GM19351 (cell line): Measurements from ENCODE around the gene SCML2.
"Not testable (repeated sequence)": the region's sequence is repeated elsewhere in the genome, so short reads cannot be mapped to it uniquely, and the experiment has no call there.

Experiments used
- ATAC-seq: cut with Tn5 transposase; IDR thresholded peaks from one replicate; pipeline ENCODE4 v1.9.1; 2021; ENCODE audit warnings: mild to moderate bottlenecking, moderate library complexity; ENCODE audit not compliant: unreplicated experiment

SCML2 gene

DNA sequence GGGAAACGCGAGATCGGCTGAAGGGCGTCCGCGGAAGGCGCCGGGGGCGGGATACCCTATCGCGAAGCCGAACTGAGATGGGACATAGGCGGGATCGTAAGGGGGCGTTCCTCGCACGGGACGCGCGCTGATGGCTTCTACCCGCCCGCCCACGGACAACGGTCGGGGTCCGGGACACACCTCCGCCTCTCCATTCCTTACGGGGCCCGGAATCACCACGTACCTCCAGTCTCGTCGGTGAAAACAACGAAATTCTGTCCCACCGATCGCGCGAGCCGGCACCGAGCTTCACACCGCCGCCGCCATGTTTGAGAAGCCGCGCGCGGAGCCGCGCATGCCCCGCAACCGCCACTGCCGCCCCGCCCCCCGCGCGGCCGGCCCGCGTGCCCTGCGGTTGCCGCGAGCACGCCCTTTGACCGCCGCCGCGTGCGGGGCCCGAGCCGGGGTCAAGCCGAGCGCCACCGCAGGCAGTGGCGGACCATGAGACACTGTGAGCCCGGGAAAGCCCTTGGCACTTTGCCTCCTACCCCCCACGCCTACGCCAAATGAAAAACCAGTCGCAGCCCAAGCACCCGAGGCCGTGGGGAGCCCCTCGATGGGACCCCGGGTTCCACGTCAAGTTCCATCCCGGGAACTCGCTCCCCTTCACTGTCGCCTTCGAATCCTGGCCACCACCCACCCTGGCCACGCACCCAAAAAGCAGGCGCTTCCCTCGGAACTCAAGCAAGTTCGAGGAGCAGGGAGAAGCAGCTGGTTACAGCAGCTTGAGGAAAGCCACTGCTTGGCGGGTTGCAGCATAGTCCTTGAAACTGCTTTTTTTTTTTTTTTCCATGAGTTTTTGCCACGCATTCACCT is at the start of gene SCML2:
SCML2 (minus strand) TSS at position 320 of the 855 bp plus-strand sequence. CDS start 20,617 bp downstream, outside the sequence.
- no peak for ATAC-seq

DNA sequence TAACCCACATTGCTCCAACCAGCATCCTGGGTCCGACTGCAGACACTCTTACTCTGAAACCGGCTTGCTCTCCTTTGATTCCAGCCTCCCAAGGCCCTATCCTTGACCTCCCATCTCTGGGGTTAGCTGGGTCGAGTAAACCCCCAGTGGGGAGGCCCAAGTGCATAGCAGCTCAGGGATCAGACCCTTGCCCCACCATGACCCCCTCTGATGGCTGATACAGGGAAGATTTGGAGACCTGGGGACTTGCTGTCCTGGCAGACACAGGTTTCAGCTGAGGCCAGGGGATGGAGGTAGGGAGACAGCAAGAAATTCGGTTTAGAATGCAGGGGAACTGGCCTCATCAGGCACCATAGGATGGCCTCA is 47.3 kb upstream of the SCML2 start:
- no peak for ATAC-seq

DNA sequence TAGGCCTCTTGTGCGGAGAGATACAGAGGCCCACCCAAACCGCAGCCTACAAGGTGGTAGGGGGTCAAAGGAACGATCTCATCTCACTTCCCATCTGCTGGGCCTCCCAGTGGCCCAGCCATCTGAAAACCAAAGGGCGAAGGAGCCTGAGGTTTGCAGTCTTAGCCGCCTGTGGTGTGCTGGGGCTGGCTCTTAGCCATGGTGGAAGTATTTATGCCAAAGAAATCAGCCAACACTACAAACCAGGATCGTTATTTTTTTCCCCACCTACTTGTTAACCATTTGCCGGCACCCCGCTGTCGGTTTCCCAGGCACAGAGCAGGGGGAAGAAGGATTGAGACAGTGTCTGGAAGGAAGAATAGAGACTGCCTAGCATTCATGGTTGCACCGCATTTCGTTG is 40.0 kb upstream of the SCML2 start:
- no peak for ATAC-seq

DNA sequence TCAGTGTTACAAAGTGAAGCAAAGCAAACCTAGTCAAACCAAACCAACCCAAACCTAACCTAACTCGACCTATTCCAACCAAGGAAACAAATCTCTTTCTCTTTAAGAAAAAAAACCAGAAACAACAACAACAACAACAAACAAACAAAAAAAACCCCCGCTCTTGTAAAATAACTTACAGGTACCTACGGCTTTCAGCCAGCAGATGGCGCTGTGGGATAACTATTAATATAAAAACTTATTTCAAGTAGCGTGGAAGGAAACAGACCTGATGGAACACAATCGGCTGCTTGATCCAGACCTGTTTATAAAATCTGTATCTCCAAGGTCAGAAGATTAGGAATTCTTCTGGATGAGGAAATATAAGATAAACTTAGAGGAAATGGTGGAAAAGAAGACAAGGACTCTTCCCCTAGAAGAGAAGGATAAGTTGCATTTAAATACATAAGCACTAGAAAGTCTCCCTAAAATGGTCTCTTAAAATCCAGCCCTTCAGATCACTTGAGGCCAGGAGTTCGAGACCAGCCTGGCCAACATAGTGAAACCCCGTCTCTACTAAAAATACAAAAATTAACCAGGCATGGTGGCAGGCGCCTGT is 36.6 kb upstream of the SCML2 start:
- ATAC-seq = peak; percentile 58

DNA sequence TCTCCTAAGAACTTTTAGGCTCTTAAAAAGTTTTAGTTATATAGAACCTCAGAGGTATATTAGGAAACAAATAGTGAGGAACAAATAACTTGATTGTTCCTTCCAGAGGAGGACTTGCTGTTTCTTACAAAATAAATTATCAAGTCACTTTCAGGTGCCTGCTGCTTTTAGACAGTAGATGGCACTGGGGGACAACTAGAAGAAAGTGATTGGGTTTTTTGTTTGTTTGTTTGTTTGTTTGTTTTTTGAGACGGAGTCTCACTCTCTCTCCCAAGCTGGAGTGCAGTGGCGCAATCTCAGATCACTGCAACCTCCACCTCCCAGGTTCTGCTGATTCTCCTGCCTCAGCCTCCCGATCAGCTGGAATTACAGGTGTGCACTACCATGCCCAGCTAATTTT is 35.5 kb upstream of the SCML2 start:
- ATAC-seq = no peak

DNA sequence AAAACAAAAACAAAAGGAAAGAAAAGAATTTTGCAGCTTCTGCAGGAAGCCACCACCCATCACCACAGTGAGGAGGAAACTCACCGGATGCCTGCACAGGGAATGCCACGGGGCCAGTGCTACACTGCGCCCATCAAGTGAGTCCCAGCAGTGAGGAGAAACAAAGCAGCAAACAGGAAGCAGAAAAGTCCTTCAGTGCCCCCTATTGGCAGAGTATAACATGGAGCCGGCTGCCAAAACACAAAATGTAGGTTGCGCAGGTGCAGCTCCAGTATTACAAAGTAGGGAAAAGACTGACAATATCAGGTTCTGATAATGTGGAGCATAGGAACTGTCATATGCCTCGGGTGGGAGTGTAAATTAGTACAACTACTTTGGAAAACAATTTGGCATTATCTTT is 23.3 kb upstream of the SCML2 start:
- peak; percentile 65 for ATAC-seq

DNA sequence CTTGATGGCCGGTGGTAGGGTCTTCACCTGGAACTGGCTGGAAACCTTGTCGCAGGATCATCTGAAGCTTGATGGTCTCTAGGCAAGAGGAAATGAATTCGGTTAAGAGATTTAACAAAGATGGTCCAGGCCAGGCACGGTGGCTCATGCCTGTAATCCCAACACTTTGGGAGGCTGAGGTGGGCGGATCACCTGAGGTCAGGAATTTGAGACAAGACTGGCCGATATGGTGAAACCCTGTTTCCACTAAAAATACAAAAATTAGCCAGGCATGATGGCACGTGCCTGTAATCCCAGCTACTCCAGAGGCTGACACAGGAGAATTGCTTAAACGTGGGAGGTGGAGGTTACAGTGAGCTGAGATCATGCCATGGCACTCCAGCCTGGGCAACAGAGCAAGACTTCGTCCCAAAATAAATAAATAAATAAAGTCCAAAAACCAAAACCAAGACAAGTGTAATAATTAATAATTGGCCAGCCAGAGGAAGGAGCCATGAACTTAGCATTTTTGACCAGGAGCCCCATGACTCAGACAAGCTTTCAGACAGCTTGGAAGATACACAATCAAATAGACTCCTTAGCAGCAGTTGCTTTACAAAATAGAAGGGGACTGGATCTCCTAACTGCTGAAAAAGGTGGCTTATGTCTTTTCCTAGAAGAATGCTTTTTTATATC is 20.8 kb upstream of the SCML2 start:
- ATAC-seq = not testable (repeated sequence)

DNA sequence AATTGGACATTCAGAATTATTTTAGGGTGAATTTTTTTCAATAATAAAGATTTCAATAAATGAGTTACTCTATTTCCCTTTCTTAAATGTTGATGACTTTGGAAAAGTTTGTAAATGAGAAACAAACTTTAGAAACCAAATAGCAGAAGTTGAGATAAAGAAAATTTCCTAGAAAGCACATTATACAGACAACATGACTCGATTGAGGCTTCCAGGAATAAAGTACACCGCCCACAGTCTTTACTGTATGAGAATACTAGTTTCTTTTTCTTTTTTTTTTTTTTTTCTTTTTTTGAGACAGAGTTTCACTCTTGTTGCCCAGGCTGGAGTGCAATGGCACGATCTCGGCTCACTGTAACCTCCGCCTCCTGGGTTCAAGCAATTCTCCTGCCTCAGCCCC is 14.6 kb upstream of the SCML2 start:
- not testable (repeated sequence) for ATAC-seq

DNA sequence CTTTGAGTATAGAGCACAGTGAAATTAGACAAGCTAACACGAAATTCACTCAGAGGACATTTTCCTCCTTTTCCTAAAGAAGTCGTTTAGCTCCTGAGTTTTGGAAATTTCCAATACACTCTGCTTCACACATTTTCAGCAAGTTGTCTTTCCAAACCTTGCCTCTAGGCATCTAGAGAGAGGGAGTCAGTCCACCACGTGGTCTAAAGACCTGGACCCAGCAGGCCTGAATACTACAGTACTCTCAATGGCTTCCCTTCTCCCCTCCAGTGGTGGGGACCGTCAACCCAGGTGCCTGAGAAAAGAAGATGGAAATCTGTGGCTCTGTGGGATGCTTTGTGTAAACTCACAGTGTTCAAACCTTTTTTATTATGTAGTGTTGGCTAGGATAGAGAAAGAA is 13.9 kb upstream of the SCML2 start:
- no peak for ATAC-seq

DNA sequence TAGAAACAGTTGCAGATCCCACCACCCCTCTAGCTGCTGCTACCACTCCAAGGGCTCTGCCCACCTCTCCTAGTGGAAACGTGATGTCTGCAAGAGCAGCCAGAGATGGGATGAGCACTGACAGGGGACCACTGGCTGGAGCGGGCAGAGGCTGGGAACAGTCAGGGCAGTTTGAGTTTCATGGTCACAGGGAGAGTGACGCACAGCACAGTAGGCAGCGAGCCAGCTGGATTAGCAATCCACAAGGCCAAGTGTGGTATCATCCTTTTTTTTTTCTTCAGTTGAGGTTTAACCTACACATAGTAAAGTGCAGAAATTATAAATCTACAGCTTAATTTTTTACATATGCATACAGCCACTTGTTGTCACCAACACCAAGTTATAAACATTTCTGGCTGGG is 6.4 kb upstream of the SCML2 start:
- no peak for ATAC-seq

DNA sequence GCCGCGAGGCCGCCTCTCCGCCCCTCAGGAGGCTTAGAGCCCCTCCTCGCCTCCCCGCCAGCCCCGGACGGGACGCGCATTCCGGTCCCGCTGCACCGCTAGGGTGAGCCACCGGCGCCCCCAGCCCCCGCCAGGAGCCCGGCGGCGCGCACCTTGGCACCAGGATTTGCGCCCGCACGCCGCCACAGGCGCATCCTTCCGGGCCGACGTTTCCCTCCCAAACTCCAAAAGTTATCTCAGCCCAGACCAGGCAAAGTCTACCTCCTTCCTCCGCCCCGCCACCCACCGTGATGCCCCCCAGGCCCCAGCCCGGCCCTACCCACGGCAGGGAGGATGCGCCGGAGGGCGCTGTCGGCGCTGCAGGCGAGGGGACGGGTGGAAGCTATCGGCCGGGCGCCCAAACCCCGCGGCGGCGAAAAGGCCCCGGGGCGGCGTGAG is 538 bp downstream of the SCML2 start:
- no peak for ATAC-seq

DNA sequence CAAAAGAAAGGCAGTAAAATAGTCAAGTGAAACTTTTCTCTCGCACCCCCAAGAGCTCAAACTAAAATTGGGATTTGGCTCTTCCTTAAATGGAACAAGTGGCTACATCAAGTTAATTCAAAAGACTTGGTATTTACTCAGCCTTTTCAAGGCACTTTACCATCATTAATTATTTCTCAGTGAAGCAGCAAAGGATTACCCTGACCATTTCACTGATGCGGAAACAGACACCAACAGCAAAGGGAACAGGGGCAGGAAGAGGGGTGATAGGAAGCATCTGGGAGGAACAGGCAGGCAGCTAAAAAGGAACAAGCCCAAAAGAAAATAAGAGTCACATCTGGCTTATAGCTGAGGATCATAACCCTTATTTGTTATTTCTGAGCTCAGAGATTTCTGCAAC is 2.7 kb downstream of the SCML2 start:
- ATAC-seq = no peak

DNA sequence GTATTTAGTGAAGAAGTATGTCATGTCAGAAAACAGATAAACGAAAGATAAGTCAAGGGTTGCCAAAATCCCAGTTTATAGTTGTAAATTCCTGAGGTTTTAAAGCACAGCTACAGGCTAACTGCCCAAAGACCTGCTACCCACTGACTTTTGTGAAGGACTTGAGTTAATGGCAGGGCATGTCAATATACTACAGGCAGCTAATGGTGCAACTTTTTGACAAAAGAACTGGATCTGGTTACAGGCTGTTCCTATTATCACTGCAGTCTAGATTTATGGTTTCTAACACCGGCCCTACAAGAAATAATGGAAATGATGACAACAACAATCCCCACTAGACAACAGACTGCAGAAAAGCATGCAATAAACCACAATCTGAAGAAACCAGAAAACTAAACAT is 6.4 kb downstream of the SCML2 start:
- ATAC-seq = no peak

DNA sequence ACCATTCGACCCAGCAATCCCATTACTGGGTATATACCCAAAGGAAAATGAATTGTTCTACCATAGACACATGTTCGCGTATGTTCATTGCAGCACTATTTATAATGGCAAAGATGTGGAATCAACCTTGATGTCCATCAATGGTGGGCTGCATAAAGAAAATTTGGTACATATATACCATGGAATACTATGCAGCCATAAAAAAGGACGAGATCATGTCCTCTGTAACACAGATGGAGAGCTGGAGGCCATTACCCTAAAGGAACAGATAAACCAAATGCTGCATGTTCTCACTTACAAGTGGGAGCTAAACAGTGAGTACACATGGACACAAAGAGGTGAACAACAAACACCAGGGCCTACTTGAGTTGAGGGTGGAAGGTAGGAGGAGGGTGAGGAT is 45.1 kb downstream of the SCML2 start:
- no peak for ATAC-seq

DNA sequence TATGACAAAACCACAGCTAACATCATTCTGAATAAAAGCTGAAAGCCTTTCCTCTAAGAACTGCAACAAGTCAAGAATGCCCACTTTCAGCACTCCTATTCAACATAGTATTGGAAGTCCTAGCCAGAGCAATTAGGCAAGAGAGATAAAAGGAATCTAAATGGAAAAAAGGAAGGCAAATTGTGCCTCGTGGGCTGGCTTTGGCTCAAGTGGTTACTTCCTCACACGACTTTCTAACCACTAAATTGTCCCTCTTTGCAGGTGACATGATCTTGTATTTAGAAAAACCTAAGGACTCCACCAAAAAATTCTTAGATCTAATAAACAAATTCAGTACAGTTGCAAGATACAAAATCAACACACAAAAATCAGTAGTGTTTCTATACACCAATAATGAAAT is 57.2 kb downstream of the SCML2 start:
- no peak for ATAC-seq

DNA sequence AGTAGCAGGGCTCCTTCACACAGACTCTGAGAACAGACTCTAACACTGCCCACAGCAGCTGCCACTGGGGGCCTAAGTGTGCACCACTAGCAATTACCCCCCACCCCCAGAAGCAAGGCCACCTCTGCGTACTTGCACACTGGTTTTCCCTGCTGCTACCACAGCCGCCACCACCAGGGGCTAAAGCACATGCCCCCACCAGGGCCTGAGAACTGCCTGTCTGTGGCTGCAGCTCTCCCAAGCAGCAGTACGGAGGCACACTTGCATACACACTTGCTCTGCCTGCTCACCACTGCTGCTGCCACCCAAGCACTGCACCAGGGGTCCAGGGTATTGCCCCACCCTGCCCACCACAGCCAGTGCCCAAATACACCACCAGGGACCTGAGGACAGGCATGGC is 59.6 kb downstream of the SCML2 start:
- ATAC-seq = no peak

DNA sequence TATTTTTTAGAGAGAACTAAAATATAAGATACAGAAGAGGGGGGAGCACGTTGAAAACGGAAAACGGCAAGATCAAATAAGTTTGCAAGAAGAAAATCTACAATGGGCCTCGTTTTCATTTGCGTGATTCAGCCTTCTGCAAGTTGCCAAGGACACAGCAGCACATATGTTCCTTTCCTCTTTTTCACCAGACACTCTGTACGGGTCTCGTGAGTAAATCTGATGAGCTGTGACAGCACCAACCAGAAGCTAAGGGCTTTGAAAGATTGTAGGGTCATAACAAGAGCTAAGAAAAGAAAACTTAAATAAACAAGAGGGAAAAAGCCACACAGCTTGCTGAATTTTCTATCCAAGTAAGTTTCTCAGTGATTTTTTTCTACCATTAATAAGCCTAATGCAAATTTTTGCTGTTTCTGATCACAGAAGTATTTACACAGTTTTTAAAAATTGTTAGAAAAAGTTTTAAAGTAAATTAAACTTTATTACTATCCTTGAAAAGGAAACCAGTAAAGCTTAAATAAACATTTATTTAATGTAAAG is 63.4 kb downstream of the SCML2 start:
- no peak for ATAC-seq

DNA sequence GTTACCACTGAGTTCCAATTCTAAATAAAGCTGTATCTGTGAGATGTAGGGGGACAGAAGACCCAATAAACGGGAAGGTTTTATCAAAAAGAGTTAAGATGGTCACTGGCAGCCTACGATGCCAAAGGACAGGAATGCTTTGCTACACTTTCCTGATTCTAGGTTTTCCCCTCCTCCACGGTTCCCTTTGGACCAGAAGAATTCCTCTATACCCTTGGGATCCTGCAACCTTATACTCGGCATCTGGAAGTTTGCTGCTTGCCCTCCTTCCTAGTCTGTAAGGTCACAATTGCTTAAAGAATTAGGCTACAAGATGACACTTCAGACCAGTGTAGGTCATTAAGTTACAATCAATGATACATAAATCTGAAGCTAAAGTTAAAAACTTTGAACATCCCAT is 64.3 kb downstream of the SCML2 start:
- no peak for ATAC-seq

DNA sequence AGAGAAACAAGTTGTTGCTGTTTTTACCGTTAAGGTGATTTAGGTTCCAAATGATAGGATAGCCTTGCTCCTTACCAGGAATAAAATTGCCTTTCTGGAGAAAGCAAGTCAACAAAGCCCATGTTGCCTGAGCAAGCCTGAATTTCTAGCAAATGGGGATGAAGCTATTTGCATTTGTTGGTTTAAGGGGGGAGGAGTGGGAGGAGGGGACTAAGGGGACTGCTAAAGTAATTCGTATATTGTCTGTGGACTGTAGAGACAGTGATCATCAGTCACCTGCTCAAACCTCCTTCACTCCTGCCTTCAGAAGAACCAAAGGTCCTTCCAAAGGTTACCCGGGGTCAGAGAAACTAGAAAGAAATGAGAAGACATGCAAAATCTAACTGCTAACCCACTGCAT is 65.8 kb downstream of the SCML2 start:
- no peak for ATAC-seq

DNA sequence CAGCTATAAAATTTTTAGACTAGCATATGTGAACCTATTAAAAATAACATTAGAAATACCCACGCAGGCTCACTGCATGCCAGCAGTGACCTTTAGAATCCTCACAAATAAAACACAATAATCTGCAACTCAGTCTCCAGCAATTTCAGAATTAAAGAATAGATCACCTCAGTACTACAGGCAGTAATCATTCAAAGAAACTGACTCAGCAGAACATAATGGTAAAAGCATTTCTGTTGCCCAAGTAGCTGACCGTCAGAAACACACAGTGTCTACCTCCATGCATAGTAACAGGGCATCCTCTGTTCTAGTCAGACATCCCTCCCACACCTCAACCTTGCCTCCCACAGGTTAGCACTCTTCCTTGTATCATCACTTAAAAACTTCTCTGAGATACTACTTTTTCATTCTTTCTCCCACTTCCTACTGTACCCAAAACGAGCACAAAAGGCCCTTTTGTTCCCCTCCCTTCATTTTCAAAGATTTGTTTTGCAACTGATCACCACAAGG is 68.1 kb downstream of the SCML2 start:
- ATAC-seq = no peak

DNA sequence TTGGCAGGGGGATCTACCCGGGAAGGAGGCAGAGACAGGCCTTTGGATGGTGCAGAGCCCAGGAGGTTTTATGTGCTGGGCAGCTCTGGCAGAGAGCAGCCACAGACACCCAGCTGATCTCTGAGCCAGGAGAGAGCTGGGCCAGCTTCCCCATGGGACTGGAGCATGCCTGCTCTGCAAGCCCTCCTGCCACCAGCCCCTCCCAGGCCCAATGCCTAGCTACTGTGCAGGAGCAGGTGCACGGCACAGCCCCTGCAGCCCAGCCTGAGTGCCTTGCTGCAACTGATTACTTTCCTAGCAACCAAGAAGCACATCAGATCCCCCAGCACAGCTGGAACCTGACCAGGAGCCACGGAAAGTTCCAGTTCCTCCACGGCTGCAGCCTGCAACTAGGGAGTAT is 76.0 kb downstream of the SCML2 start:
- no peak for ATAC-seq

DNA sequence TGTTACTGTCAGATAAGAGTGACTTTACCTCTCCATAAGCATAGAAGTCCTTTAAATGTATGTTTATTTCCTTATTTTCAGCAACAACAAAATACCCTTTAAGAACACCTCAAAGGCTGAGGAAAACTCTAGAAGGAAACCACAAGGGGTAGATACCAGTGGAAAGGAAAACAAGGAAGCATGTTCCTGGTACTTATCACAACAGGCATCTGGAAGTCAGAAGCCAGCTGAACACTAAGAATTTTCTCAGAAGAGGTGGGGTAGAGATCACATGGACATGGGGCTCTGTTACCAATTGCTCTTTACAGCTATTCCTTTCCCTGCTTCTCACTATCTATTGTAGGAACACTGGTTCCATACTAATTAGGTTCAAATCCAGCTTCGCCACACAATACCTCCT is 82.3 kb downstream of the SCML2 start:
- ATAC-seq = no peak
